Spinal cord (tissue), 10 donors: ENCODE data around the gene WFS1. TPM values are rescaled to one million over a fixed set of nuclear protein-coding genes. Genes with fewer than 3 reads are reported as not detected.
A peak's percentile ranks its signal among the peaks of the same experiment; 100 is the strongest.

Experiments
- DNase-seq, 6 donors: peaks; one replicate each; pipeline versions ENCODE4 v3.0.0 to v3.0.0-alpha.2; 2013 to 2015; ENCODE audit warnings: low spot score in 6 of 6, low read depth in 4 of 6
- H3K27ac ChIP-seq: one replicate; pipeline ENCODE4 v1.5.1; 2013; ENCODE audit warnings: low read depth, low read length, control low read depth
- H3K27me3 ChIP-seq: one replicate; pipeline ENCODE4 v1.6.1; 2013; ENCODE audit warnings: low read length; ENCODE audit not compliant: control insufficient read depth, insufficient read depth
- H3K36me3 ChIP-seq: one replicate; pipeline ENCODE4 v1.6.1; 2013; ENCODE audit warnings: low read length; ENCODE audit not compliant: control insufficient read depth, insufficient read depth
- H3K4me1 ChIP-seq: one replicate; pipeline ENCODE4 v1.6.1; 2013; ENCODE audit warnings: low read length; ENCODE audit not compliant: control insufficient read depth, insufficient read depth
- H3K4me3 ChIP-seq: one replicate; pipeline ENCODE4 v1.5.1; 2013; ENCODE audit warnings: low read depth, low read length, control low read depth
- H3K9me3 ChIP-seq: one replicate; pipeline ENCODE4 v1.6.1; 2013; ENCODE audit warnings: low read length; ENCODE audit not compliant: control insufficient read depth, insufficient read depth
- WGBS: methylation state at CpG from one replicate; pipeline ENCODE4 v1.1.5; 2013; ENCODE audit warnings: missing lambda C conversion rate; ENCODE audit not compliant: insufficient coverage; 5-methylcytosine and 5-hydroxymethylcytosine counted together
- polyA plus RNA-seq, 2 donors: library from polyadenylated mRNA; unstranded; fragments of 120-200 nt; gene quantifications; one replicate each; pipeline ENCODE4 v1.2.1, GENCODE V29; 2013; ENCODE audit not compliant: insufficient read length in 2 of 2
- total RNA-seq, 2 donors: library from RNA; depleted of rRNA in 1 of 2; stranded (reverse); fragments of 120-200 nt in 1 of 2; fragments of >200 nt in 1 of 2; gene quantifications; one replicate each; pipeline versions ENCODE4 v1.2.3 to v1.2.4, GENCODE V29; 2013 to 2014
- donor health status: healthy.

WFS1 gene
- total and polyA plus RNA-seq, 4 donors = 13.7 to 42.1 (median 29.9) TPM

- H3K36me3 ChIP-seq = peaks cover 26% of the 10 kb centered on the region
- peaks cover 14% of the 10 kb centered on the region for H3K4me1 ChIP-seq
- DNase-seq = no peak
- no peaks in the 10 kb centered on the region for H3K9me3 ChIP-seq
- no peak overlapping the region for H3K27ac ChIP-seq
- WGBS = 84% methylated on average over 13 of the region's 13 CpGs
- no peak overlapping the region for H3K4me3 ChIP-seq
- no peaks in the 10 kb centered on the region for H3K27me3 ChIP-seq
Observed at GRCh38 chr4:6339818-6340445, 70.3 kb downstream of the WFS1 start.

- Histone ChIP-seq H3K27me3 (no peaks in the 10 kb centered on the region), H3K4me3 (no peak overlapping the region), H3K4me1 (peaks cover 14% of the 10 kb centered on the region), H3K36me3 (peaks cover 26% of the 10 kb centered on the region), H3K27ac (no peak overlapping the region), H3K9me3 (no peaks in the 10 kb centered on the region)
- DNase-seq = no peak
- WGBS = 73% methylated on average over 8 of the region's 9 CpGs
Observed at GRCh38 chr4:6340446-6341015, 70.9 kb downstream of the WFS1 start.

- 61% methylated on average over 4 of the region's 6 CpGs for WGBS
- Histone ChIP-seq H3K27me3 (no peaks in the 10 kb centered on the region), H3K27ac (no peak overlapping the region), H3K4me1 (peaks cover 14% of the 10 kb centered on the region), H3K4me3 (no peak overlapping the region), H3K9me3 (no peaks in the 10 kb centered on the region), H3K36me3 (peaks cover 35% of the 10 kb centered on the region)
- DNase-seq = no peak
Observed at GRCh38 chr4:6341696-6342095, 72.0 kb downstream of the WFS1 start.

GRCh38 chr4:6342530-6343293 lies 73.1 kb downstream of the WFS1 start:
- H3K27ac ChIP-seq = no peak overlapping the region
- WGBS = 42% methylated on average over 17 of the region's 23 CpGs
- H3K9me3 ChIP-seq = no peaks in the 10 kb centered on the region
- DNase-seq = peak in 4 of 6 donors; percentile 39 to 94 (median 71)
- no peak overlapping the region for H3K4me3 ChIP-seq
- peaks cover 9% of the 10 kb centered on the region for H3K4me1 ChIP-seq
- no peaks in the 10 kb centered on the region for H3K27me3 ChIP-seq
- peaks cover 44% of the 10 kb centered on the region for H3K36me3 ChIP-seq

GRCh38 chr4:6343939-6344408 lies 74.3 kb downstream of the WFS1 start:
- Histone ChIP-seq H3K36me3 (peaks cover 46% of the 10 kb centered on the region), H3K4me3 (no peak overlapping the region), H3K27me3 (no peaks in the 10 kb centered on the region), H3K27ac (no peak overlapping the region), H3K9me3 (no peaks in the 10 kb centered on the region), H3K4me1 (peaks cover 6% of the 10 kb centered on the region)
- WGBS = 58% methylated on average over 4 of the region's 11 CpGs
- DNase-seq = peak in 1 of 6 donors; percentile 61

- Histone ChIP-seq H3K27me3 (no peaks in the 10 kb centered on the region), H3K9me3 (no peaks in the 10 kb centered on the region), H3K27ac (no peak overlapping the region), H3K4me3 (no peak overlapping the region), H3K4me1 (peaks cover 9% of the 10 kb centered on the region), H3K36me3 (peaks cover 39% of the 10 kb centered on the region)
- no peak for DNase-seq
- WGBS = 76% methylated on average over 23 of the region's 27 CpGs
Observed at GRCh38 chr4:6345096-6345830, 75.6 kb downstream of the WFS1 start.

- Histone ChIP-seq H3K36me3 (peaks cover 36% of the 10 kb centered on the region), H3K9me3 (no peaks in the 10 kb centered on the region), H3K4me1 (peaks cover 14% of the 10 kb centered on the region), H3K27me3 (no peaks in the 10 kb centered on the region), H3K27ac (no peak overlapping the region), H3K4me3 (no peak overlapping the region)
- WGBS = 86% methylated on average over 13 of the region's 13 CpGs
- no peak for DNase-seq
Observed at GRCh38 chr4:6345866-6346265, 76.2 kb downstream of the WFS1 start.

- no peaks in the 10 kb centered on the region for H3K9me3 ChIP-seq
- no peak overlapping the region for H3K4me3 ChIP-seq
- H3K27ac ChIP-seq = no peak overlapping the region
- H3K27me3 ChIP-seq = no peaks in the 10 kb centered on the region
- peaks cover 14% of the 10 kb centered on the region for H3K4me1 ChIP-seq
- WGBS = 93% methylated on average over 14 of the region's 16 CpGs
- no peak for DNase-seq
- peaks cover 37% of the 10 kb centered on the region for H3K36me3 ChIP-seq
Observed at GRCh38 chr4:6346373-6347110, 76.9 kb downstream of the WFS1 start.

GRCh38 chr4:6347511-6348045 lies 77.9 kb downstream of the WFS1 start:
- Histone ChIP-seq H3K27ac (no peak overlapping the region), H3K27me3 (no peaks in the 10 kb centered on the region), H3K4me1 (peaks cover 14% of the 10 kb centered on the region), H3K36me3 (peaks cover 40% of the 10 kb centered on the region), H3K9me3 (no peaks in the 10 kb centered on the region), H3K4me3 (no peak overlapping the region)
- 73% methylated on average over 13 of the region's 17 CpGs for WGBS
- DNase-seq = no peak
